ENCODE measurements around the gene MYL11.

GRCh38 chr16:30382111-30382881 is 7.7 kb downstream of the MYL11 start, which contains the start of gene SEPTIN1:
- TF ChIP-seq EZH2 (IDR thresholded peaks at IDR 0.05; ENCODE audit: low read length) (no peak), CTCF (optimal IDR thresholded peaks at IDR 0.05 in 1 of 3, IDR thresholded peaks at IDR 0.05 in 1 of 3, conservative IDR thresholded peaks at IDR 0.05 in 1 of 3; ENCODE audit: extremely low read depth in 1 of 3, insufficient read depth in 2 of 3, low read length in 3 of 3) (no peak)
